HCT116 (cell line): ENCODE data around the gene APBA3.

Experiments
- CEBPB ChIP-seq: IDR thresholded peaks from 2 replicates; pipeline ENCODE4 v1.6.1; 2012; ENCODE audit warnings: low read depth
- CTCF ChIP-seq, 3 experiments: fragments of 200-600 bp in 1 of 3; sonication (generic) in 1 of 3; IDR thresholded peaks in 2 of 3; conservative IDR thresholded peaks in 1 of 3; 2 replicates each; pipeline ENCODE4 v1.5.1; 2012 to 2017; ENCODE audit warnings: low read depth in 2 of 3, low read length in 2 of 3, antibody characterized with exemption in 1 of 3, borderline replicate concordance in 1 of 3, control low read depth in 1 of 3, mild to moderate bottlenecking in 1 of 3, mixed read lengths in 1 of 3, mixed run types in 1 of 3, moderate library complexity in 1 of 3; ENCODE audit not compliant: insufficient read depth in 1 of 3
- EZH2 ChIP-seq: fragments of 200-600 bp; sonication (generic); IDR thresholded peaks from 2 replicates; pipeline ENCODE4 v1.6.1; 2017; ENCODE audit warnings: antibody characterized with exemption, mixed run types
- EZH2phosphoT487 ChIP-seq: fragments of 200-600 bp; IDR thresholded peaks from 2 replicates; pipeline ENCODE4 v1.6.1; 2018; ENCODE audit warnings: antibody characterized with exemption, borderline replicate concordance
- MAX ChIP-seq: IDR thresholded peaks from 2 replicates; pipeline ENCODE4 v1.6.1; 2012
- POLR2A ChIP-seq: IDR thresholded peaks from 2 replicates; pipeline ENCODE4 v1.7.0; 2011; ENCODE audit warnings: borderline replicate concordance; ENCODE audit not compliant: insufficient read depth, insufficient read length; ENCODE audit errors: extremely low read depth
- REST ChIP-seq: IDR thresholded peaks from 2 replicates; pipeline ENCODE4 v1.6.1; 2012; ENCODE audit warnings: low read depth
- SIN3A ChIP-seq: IDR thresholded peaks from 2 replicates; pipeline ENCODE4 v1.6.1; 2012; ENCODE audit warnings: low read depth
- SRF ChIP-seq: IDR thresholded peaks from 2 replicates; pipeline ENCODE4 v1.6.1; 2012; ENCODE audit warnings: low read depth
- YY1 ChIP-seq: IDR thresholded peaks from 2 replicates; pipeline ENCODE4 v1.6.1; 2011; ENCODE audit warnings: low read length, low read depth, moderate library complexity, mild to moderate bottlenecking; ENCODE audit not compliant: insufficient replicate concordance; ENCODE audit errors: extremely low read depth
- ZFX ChIP-seq: fragments of 450-650 bp; IDR thresholded peaks from 2 replicates; pipeline ENCODE4 v1.6.1; 2017

GRCh38 chr19:3730457-3730958, 31.0 kb downstream of the APBA3 start:
- TF ChIP-seq SIN3A (no peak), POLR2A (no peak), EZH2phosphoT487 (no peak), CEBPB (no peak), CTCF (IDR thresholded peaks at IDR 0.05 in 2 of 3, conservative IDR thresholded peaks at IDR 0.05 in 1 of 3; ENCODE audit: borderline replicate concordance in 1 of 3, insufficient read depth in 1 of 3, low read depth in 2 of 3, low read length in 2 of 3) (no peak), EZH2 (no peak), YY1 (no peak), ZFX (no peak), MAX (no peak), REST (no peak), SRF (no peak)
